GM18499 (cell line): ENCODE measurements around the gene ADAD1.

ENCODE experiments used
- ATAC-seq: cut with Tn5 transposase; IDR thresholded peaks from one replicate; pipeline ENCODE4 v1.9.1; 2021; ENCODE audit warnings: moderate number of reproducible peaks; ENCODE audit not compliant: insufficient read depth, unreplicated experiment

Gene ADAD1

DNA sequence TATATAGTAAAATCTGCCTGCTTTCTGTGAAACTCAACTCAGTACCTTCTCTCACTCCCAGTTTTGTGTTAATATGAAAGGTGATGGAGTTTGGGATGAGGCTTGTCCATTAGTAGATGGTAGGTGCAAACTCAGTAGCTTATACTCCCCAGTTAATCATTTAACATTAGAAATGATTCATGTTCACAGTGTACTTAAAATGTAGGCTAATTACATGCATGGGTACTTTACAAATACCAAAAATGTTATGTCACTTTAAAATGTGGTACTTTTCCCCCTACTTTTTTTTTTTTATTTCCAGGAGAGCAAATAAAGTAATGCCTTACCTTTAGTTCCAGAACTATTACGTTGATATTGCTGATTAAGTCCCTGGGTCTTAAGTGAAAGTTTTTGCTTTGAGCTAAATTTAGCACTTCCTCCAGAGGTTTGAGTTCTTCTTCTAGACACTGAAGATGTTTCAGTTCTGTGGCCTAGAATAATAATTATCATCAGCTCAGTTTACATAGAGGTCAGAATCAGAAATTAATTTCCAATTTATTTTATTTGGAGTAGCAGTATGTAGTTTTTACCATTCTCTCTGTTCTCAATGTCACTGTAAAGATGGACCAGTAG is 74.7 kb downstream of the ADAD1 start:
- ATAC-seq, result no peak

DNA sequence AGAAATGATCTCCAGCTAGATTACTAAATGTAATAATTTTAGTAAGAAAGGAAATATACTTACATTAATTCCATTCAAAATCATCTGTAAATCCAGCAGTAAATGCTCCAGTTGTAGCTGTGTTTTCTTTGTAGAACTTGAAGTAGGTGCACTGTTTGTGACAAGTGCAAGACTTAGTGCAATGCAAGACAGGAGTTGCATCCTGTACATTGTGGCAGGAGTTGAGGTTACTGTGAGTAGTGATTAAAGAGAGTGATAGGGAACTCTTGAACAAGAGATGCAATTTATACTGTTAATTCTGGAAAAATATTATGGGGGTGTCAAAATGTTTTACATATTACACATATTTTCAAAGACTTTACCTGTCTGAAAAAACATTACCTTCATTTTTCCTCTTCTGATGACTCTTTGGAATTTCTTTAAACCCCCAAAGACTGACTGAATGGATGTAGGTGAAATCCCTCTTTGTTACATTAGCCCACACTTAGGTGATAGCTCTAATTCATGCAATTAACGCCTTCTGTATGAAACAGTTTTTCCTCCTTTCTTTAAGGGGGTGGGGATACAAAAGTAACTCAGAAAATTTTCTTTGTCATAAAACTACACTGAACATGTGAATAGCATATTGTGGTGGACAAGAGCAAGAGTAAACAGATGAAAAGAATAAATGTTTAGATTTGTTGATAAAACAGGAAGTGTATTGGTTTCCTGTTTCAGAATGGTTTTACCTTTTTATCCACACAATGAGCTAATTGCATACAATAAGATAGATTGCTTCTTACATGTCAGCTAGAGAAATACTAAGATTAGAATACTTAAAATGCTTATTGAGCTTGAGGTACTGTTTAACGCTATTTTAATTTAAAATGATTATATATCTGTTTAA is 77.7 kb downstream of the ADAD1 start, which contains the start of gene IL2:
IL2 (minus strand) TSS at position 495 of the 886 bp plus-strand sequence; CDS start at position 210, 285 bp downstream.
- ATAC-seq, result no peak

DNA sequence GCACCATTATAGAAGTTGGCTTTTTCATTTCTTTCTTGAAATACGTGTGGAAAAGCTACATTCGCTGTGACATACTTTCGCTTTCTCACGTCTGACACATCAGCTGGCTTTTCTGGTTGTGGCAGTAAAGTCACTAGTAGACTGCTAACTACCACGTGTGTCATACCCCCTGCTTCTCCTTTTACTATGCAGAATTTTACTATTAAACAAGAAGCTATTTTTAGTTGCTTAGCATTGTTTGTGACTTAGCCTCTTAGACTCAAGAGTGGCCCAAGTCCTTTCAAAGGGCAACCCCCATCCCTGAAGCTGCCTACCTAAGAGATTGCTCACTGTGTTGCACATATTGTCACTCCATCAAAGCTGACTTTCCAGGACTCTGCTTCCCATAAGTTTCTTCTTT is 79.8 kb downstream of the ADAD1 start:
- peak; percentile 85 for ATAC-seq

DNA sequence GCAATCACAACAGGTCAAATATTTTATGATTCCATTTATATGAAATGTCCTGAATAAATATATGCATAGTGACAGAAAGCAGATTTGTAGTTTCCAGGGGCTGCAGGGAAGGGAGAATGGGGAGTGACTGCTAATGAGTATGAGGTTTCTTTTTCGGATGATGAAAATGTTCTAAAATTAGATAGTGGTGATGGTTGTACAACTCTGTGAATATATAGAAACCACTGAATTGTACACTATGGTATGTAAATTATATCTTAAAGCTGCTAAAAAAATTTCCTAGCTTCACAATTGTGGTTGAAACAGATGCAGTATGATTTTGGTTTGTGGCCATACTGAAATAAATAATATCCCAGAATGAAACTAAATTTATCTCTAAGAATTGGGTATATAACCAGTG is 90.6 kb downstream of the ADAD1 start:
- no peak for ATAC-seq

DNA sequence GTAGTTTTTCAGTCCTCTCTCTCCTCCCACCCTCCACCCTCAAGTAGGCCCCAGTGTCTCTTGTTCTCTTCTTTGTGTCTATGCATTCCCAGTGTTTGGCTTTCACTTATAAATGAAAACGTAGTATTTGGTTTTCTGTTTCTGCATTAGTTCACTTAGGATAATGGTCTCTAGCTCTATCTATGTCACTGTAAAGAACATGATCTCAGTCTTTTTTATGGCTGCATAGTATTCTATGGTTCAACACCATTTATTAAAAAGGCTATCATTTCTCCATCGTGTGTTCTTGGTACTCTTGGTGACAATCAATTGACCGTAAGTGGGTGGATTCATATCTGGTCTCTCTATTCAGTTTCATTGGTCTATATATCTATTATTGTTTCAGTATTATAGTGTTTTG is 96.4 kb downstream of the ADAD1 start:
- no peak for ATAC-seq

DNA sequence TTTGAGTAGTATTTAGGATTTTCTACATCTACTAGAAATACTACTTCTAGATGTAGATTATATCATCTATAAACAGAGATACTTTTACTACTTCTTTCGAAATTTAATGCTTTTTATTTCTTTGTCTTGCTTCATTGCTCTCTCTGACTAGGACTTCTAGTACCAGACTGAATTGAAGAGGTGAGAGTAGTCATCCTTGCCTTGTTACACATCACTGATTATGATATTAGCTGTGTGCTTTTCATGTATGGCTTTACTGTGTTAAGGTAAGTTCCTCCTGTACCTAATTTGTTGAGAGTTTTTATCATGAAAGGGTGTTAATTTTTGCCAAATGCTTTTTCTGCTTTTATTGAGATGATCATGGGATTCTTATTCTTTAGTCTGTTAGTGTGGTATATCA is 97.3 kb downstream of the ADAD1 start:
- ATAC-seq, result no peak

DNA sequence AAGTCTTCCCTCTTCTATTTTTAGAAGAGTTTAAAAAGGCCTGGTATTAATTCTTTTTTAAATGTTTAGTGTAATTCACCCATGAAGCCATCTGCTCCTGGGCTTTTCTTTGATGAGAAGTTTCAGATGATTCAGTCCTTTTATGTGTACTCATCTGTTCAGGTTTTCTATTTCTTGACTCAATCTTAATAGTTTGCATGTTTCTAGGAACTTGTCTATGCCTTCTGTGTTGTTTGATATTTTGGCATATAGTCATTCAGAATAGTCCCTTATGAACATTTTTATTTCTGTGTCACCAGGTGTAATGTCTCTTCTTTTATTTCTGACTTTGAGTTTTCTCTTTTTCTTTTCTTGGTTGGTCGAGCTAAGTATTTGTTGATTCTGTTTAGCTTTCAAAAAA is 97.9 kb downstream of the ADAD1 start:
- no peak for ATAC-seq
